HG03196 (cell line): ENCODE measurements around the gene BRD1.
"Not testable (repeated sequence)": the region's sequence is repeated elsewhere in the genome, so short reads cannot be mapped to it uniquely, and the experiment has no call there.

Experiments used
- ATAC-seq: cut with Tn5 transposase; IDR thresholded peaks from one replicate; pipeline ENCODE4 v1.9.1; 2021; ENCODE audit not compliant: unreplicated experiment

The BRD1 gene

GRCh38 chr22:49770547-49771265, 57.0 kb downstream of the BRD1 start:
- no peak for ATAC-seq

- ATAC-seq: no peak
These were observed 57.8 kb downstream of the BRD1 start for GRCh38 chr22:49769691-49770546.

- ATAC-seq: no peak
These were observed 58.6 kb downstream of the BRD1 start for GRCh38 chr22:49768951-49769690.

DNA sequence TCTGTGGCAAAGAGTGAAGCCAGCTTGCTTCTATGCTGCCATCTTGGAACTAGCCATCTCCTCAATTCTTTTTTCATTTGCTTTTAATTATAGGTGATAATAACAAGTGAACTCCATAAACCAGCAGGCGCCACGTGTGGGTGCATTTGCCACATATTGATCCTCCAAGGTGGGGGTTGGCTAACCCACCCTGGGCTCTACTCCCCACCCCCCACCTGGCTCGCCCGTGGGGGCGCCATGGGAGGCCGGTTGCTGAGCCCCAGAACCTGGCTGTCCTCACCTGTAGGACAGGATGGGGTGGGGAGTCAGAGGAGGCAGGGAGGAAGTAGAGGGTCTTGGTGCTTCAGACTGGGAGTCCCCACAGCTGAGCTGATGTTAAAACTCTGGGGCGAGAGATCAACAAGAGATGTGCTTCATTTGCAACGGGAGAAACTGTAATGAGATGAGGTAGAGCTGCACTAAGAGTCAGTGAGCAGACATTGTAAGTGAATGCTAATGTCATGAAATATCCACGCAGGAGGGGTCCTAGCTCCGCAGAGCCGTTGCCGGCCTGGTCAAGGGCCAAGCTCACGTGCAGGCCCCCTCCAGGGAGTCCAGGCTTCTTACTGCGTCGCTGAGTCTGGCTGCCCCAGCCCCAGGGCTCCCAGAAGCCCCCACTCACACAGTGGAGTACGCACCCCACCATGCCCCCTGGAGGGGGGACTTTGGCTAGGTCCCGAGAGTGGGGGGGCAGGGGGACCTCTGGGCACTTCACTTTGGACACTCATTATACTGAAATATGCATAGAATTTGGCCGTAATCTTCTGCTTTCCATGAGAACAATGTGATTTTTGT, 59.4 kb downstream of the BRD1 start:
- no peak for ATAC-seq

DNA sequence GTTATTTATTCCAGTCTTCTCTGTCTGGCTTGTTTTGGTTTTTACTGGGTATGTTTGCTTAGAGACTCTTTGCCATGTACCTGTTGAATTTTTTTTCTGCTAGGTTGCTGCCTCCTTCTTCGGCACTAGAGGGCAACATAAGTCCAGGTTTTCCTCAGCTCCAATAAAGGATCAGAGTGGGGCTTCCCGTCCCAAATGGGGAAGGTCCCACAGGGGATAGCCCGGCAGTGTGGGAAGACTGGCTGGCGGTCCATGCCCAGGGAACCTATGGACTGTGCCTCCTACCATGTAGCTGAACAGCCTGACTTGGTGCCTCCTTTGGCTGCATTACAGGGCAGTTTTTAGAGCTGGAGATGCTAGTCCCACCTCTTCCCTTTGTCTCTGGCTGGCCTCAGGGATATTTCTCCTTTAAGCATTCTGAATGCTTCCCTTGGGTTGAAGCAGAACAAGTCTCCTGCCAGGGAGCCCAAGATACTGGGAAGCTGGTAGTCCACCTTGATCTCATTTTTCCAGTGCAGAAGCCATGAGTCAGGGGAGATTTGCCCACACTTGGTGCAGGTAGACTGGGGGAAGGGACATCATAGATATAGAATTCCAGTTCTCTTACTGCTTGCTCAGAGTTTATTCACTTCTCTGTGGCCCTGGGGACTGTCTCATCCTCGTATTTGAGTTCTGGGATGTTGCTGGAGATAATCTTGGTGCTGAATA, 60.2 kb downstream of the BRD1 start:
- no peak for ATAC-seq

GRCh38 chr22:49765951-49766350, 61.7 kb downstream of the BRD1 start:
- no peak for ATAC-seq

DNA sequence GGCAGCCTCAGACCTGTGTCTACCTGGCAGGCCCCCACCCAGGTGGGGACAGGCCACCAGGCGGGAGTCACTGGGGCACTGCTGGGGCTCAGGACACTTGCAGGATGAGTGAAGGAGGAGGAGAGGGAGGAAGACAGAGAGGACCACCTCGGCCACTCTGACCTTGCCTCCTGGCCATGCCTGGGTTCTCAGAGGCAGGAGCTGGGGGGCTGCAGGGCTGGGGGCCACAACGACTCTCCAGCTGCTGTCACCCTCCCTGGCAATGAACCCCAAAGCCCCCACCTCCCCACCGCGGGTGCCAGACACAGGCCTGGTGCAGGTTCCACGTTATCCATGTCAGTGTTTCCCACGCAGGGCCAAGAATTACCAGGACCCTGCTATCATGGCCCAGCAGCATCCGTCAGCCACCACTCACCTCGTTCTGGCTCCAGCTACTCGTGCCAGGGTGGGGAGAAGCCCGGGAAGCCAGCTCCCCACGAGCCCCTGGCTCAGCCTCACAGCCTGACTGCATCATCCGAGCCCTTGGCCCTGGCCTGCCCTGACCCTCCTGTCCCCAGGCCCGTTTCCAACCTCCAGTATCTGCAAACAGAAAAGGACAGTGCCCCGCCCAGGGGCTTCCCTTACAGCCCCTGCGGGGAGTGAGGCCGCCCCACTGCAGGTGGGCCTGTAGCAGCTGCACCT, 62.4 kb downstream of the BRD1 start:
- no peak for ATAC-seq

DNA sequence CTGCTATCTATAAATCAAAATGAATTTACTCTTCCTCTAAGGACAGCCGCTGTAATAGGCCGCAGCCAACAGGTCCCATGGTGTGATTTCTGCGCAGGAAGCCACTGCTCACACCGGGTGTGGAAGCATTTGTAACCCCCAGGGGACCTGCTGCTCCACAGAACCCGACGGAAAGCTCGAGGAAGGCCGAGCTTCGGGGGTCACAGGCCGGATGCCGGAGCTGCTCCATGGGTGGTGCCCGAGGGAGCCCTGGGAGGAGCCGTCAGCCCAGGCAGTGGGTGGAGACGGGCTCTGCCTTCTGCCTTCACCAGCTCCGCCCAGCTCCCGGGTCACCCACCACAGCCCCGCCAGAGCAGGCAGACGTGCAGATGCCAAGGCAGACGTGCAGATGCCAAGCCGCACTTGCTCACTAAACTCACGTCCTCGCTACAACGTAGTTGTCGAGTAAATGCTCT, 63.5 kb downstream of the BRD1 start:
- no peak for ATAC-seq

DNA sequence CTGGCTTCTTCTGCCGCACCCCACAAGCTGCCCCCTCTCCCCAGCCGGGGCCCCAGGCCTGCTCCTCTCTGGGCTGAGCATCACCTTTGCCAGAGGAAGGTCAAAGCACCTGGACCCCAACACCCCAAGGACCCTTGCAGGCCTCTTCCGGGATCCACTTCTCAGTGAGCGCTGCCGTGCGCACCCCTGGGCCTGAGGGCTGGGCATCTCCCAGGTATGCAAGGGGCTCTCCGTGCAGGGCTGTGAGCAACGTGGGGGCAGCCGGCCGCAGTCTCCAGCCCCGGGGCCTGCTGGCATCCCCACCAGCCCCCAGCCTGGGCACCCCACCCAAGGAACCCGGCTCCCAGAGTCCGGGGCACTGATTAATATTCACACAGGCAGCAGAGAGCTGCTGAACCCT, 64.0 kb downstream of the BRD1 start:
- ATAC-seq: no peak

DNA sequence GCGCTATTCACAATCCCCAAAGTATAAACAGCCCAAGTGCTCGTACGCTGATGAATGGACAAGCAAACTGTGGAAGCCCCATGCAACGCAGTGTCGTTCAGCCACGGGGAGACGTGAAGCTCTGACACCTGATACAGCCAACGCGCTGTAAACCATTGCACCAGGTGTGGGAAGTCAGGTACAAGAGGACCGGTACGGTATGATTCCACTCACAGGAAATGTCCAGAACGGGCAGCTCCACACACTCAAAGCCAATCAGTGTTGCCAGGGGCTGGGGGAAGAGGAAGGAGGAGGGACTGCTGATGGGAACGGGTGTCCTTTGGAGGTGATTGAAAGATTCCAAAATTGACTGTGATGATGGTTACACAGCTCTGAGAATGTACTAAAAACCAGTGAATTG, 64.5 kb downstream of the BRD1 start:
- no peak for ATAC-seq

- ATAC-seq: not testable (repeated sequence)
These were observed 65.1 kb downstream of the BRD1 start for GRCh38 chr22:49762571-49762970.

- no peak for ATAC-seq
These were observed 65.8 kb downstream of the BRD1 start for GRCh38 chr22:49761836-49762235.

DNA sequence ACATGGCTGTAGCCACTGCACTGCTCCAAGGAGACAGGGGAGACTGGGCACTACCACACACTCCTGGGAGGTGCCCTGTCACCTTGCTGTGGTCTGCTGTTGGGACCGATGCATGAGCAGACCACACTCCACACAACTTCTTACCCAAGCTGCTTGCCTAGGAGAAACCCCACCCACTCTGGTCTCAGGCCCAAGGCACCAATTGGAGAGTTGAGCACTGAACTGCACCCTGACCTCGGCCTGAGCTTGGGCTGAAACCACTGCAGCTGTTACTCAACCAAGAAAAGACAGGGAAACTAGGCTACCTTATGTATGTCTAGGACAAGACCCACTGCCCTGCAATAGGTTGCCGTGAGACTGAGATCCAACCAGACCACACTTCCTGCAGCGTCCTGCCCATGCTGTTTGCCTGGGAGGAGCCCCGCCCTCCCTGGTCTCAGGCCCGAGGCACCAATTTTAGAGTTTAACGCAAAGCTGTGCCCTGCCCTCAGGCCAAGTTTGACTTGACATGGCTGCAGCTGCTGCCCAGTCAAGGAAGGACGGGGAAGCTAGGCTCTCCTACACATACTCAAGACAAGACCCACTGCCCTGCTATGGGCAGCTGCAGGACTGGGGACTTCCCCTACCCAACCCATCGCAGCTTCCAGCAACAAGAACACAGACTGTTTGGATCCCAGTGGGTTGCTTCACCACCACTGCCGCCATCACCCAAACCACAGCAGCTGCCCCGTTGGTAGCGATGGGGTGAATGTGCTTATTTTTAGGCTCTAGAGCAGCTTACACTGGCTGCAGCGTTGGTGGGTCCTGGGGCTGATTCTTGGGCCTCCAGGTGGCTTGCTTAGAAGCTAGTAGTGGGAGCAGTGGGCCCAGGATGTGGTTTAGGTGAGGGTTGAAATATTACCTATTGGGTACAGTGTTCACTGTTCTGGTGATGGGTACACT, 66.8 kb downstream of the BRD1 start:
- ATAC-seq: peak; percentile 65

GRCh38 chr22:49760280-49760629, 67.4 kb downstream of the BRD1 start:
- ATAC-seq: no peak

DNA sequence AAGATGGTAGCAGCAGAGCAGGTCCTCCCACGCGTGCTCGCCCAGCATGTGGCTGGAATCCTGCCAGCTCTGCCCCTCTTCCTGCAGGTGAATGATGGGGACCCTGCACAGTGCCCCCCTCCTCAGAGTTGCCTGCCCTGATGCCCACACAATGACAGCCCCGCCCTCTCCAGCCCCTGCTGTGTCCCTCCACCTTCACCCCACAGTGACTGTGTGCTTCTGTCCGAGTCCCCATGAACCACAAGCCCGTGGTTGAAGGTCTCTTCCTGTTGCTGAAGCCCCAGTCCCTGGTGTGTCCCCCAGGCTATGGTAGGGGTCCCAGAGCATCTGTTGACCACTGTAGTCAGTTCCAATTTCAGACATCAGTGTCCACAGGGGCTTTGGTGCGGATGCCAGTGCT, 71.0 kb downstream of the BRD1 start:
- ATAC-seq: no peak

DNA sequence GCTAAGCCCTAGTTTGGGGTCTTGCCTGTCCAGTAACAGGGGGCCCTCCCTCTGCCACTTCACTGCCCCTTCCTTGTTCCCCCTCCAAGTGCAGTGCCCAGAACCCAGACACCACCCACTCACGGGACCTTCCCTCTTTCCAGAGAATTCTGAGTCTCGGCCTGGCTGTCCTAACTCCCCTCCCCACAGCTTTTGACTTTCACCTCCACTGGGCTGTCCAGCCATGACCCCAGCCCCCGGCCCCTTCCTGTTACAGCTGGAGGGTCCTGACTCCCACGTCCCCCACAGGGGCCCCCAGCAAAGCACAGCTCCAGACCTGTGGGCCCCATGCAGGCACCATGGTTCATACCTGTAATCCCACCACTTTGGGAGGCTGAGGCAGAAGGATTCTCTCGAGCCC, 71.5 kb downstream of the BRD1 start:
- ATAC-seq: no peak

DNA sequence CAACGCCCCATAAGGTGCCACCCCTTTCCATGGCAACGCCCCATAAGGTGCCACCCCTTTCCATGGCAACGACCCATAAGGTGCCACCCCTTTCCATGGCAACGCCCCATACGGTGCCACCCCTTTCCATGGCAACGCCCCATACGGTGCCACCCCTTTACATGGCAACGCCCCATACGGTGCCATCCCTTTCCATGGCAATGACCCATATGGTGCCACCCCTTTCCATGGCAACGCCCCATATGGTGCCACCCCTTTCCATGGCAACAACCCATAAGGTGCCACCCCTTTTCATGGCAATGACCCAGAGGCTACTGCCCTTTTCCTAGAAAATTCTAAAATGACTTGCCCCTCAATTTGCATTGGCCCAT, 72.1 kb downstream of the BRD1 start:
- no peak for ATAC-seq
